GM10847 (cell line): ENCODE data around the gene UNC13A.

Experiments used
- POLR2A ChIP-seq: IDR thresholded peaks from 2 replicates; pipeline ENCODE4 v1.6.1; 2011; ENCODE audit not compliant: insufficient read length; ENCODE audit errors: extremely low read depth

UNC13A gene

GRCh38 chr19:17627161-17627560 is 61.0 kb downstream of the UNC13A start:
- no peak for TF ChIP-seq POLR2A

GRCh38 chr19:17626456-17627015 is 61.6 kb downstream of the UNC13A start:
- TF ChIP-seq POLR2A, result no peak

- TF ChIP-seq POLR2A, result no peak
Measured at GRCh38 chr19:17625980-17626379, 62.2 kb downstream of the UNC13A start.

- TF ChIP-seq POLR2A, result no peak
Measured at GRCh38 chr19:17625043-17625442, 63.1 kb downstream of the UNC13A start.

- TF ChIP-seq POLR2A, result no peak
Measured at GRCh38 chr19:17624314-17624991, 63.7 kb downstream of the UNC13A start.

GRCh38 chr19:17623224-17623935 is 64.8 kb downstream of the UNC13A start:
- TF ChIP-seq POLR2A, result no peak

GRCh38 chr19:17620696-17621095 is 67.5 kb downstream of the UNC13A start:
- no peak for TF ChIP-seq POLR2A

- TF ChIP-seq POLR2A, result no peak
Measured at GRCh38 chr19:17618936-17619335, 69.2 kb downstream of the UNC13A start.

GRCh38 chr19:17618281-17618903 is 69.8 kb downstream of the UNC13A start:
- no peak for TF ChIP-seq POLR2A

GRCh38 chr19:17617807-17618192 is 70.4 kb downstream of the UNC13A start:
- no peak for TF ChIP-seq POLR2A

- TF ChIP-seq POLR2A, result no peak
Measured at GRCh38 chr19:17616961-17617806, 71.0 kb downstream of the UNC13A start.

GRCh38 chr19:17616686-17616960 is 71.5 kb downstream of the UNC13A start:
- TF ChIP-seq POLR2A, result no peak

GRCh38 chr19:17615889-17616685 is 72.1 kb downstream of the UNC13A start:
- no peak for TF ChIP-seq POLR2A

- TF ChIP-seq POLR2A, result no peak
Measured at GRCh38 chr19:17614476-17614875, 73.7 kb downstream of the UNC13A start.
